HG02759 (cell line): ENCODE measurements around the gene RAPGEF6.

Source experiments
- ATAC-seq: cut with Tn5 transposase; IDR thresholded peaks from one replicate; pipeline ENCODE4 v1.9.1; 2021; ENCODE audit warnings: mild to moderate bottlenecking, moderate library complexity; ENCODE audit not compliant: unreplicated experiment

The RAPGEF6 gene

GRCh38 chr5:131542723-131543122 lies 92.3 kb downstream of the RAPGEF6 start:
- no peak for ATAC-seq

GRCh38 chr5:131541762-131542161 lies 93.3 kb downstream of the RAPGEF6 start:
- ATAC-seq, result no peak

GRCh38 chr5:131541071-131541470 lies 94.0 kb downstream of the RAPGEF6 start:
- ATAC-seq, result no peak

- no peak for ATAC-seq
Observed at GRCh38 chr5:131539251-131539650, 95.8 kb downstream of the RAPGEF6 start.

GRCh38 chr5:131538177-131538593 lies 96.8 kb downstream of the RAPGEF6 start:
- no peak for ATAC-seq

- no peak for ATAC-seq
Observed at GRCh38 chr5:131536850-131537448, 98.1 kb downstream of the RAPGEF6 start.

GRCh38 chr5:131536211-131536826 lies 98.7 kb downstream of the RAPGEF6 start:
- ATAC-seq, result peak; percentile 91

GRCh38 chr5:131534974-131535373 lies 100.1 kb downstream of the RAPGEF6 start:
- ATAC-seq, result no peak

- ATAC-seq, result no peak
Observed at GRCh38 chr5:131533836-131534235, 101.2 kb downstream of the RAPGEF6 start.

- ATAC-seq, result no peak
Observed at GRCh38 chr5:131532031-131532640, 102.9 kb downstream of the RAPGEF6 start.

- ATAC-seq, result no peak
Observed at GRCh38 chr5:131530706-131531331, 104.2 kb downstream of the RAPGEF6 start.

GRCh38 chr5:131528682-131529081 lies 106.3 kb downstream of the RAPGEF6 start:
- ATAC-seq, result peak; percentile 52

GRCh38 chr5:131525805-131526204 lies 109.2 kb downstream of the RAPGEF6 start:
- ATAC-seq, result no peak

GRCh38 chr5:131524431-131524830 lies 110.6 kb downstream of the RAPGEF6 start:
- ATAC-seq, result no peak

GRCh38 chr5:131523500-131524185 lies 111.4 kb downstream of the RAPGEF6 start:
- no peak for ATAC-seq

GRCh38 chr5:131521252-131521651 lies 113.8 kb downstream of the RAPGEF6 start:
- ATAC-seq, result no peak

- ATAC-seq, result no peak
Observed at GRCh38 chr5:131515348-131515747, 119.7 kb downstream of the RAPGEF6 start.

GRCh38 chr5:131514316-131515283 lies 120.4 kb downstream of the RAPGEF6 start:
- ATAC-seq, result peak; percentile 60

- no peak for ATAC-seq
Observed at GRCh38 chr5:131513780-131514179, 121.2 kb downstream of the RAPGEF6 start.

GRCh38 chr5:131511934-131512333 lies 123.1 kb downstream of the RAPGEF6 start:
- no peak for ATAC-seq
